Fibroblast of the aortic adventitia (primary cell): ENCODE results near the gene FNTB. TPM values are rescaled to one million over a fixed set of nuclear protein-coding genes. Genes with fewer than 3 reads are reported as not detected.

Experiments
- DNase-seq: peaks from one replicate; pipeline ENCODE4 v3.0.0-alpha.2; 2010; ENCODE audit warnings: low read depth
- H3K4me3 ChIP-seq: 2 replicates; pipeline ENCODE4 v1.5.1; 2011; ENCODE audit warnings: low read depth, mild to moderate bottlenecking, control low read depth, low read length, moderate library complexity
- total RNA-seq: library from RNA; depleted of rRNA; stranded (reverse); fragments of >200 nt; gene quantifications from 2 replicates; pipeline ENCODE4 v1.2.3, GENCODE V29; 2012; ENCODE audit warnings: low replicate concordance
- TF ChIP-seq, protein P1 (sequence below): IDR thresholded peaks from 2 replicates; pipeline ENCODE4 v1.5.1; 2011; ENCODE audit warnings: mild to moderate bottlenecking, low read length, control low read depth, inconsistent platforms; ENCODE audit not compliant: insufficient read depth

The FNTB gene
- total RNA-seq, 1 donor: 19.3 TPM

DNA sequence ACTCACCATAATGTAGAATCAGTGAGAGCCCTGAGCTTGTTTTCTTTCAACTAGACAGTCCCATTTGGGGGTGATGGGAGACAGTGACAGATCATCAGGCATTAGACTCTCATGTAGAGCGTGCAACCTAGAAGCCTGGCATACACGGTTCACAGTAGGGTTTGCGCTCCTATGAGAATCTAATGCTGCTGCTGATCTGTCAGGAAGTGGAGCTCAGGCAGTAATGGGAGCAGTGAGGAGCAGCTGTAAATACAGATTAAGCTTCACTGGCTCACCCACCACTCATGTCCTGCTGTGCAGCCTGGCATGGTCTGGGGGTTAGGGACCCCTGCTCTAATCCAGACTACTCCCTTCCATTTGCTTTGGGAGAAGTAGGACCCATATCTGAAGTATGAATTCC is 55.6 kb downstream of the FNTB start:
- TF ChIP-seq, protein P1, sequence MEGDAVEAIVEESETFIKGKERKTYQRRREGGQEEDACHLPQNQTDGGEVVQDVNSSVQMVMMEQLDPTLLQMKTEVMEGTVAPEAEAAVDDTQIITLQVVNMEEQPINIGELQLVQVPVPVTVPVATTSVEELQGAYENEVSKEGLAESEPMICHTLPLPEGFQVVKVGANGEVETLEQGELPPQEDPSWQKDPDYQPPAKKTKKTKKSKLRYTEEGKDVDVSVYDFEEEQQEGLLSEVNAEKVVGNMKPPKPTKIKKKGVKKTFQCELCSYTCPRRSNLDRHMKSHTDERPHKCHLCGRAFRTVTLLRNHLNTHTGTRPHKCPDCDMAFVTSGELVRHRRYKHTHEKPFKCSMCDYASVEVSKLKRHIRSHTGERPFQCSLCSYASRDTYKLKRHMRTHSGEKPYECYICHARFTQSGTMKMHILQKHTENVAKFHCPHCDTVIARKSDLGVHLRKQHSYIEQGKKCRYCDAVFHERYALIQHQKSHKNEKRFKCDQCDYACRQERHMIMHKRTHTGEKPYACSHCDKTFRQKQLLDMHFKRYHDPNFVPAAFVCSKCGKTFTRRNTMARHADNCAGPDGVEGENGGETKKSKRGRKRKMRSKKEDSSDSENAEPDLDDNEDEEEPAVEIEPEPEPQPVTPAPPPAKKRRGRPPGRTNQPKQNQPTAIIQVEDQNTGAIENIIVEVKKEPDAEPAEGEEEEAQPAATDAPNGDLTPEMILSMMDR: no peak
- H3K4me3 ChIP-seq: no peak overlapping the region
- DNase-seq: no peak

DNA sequence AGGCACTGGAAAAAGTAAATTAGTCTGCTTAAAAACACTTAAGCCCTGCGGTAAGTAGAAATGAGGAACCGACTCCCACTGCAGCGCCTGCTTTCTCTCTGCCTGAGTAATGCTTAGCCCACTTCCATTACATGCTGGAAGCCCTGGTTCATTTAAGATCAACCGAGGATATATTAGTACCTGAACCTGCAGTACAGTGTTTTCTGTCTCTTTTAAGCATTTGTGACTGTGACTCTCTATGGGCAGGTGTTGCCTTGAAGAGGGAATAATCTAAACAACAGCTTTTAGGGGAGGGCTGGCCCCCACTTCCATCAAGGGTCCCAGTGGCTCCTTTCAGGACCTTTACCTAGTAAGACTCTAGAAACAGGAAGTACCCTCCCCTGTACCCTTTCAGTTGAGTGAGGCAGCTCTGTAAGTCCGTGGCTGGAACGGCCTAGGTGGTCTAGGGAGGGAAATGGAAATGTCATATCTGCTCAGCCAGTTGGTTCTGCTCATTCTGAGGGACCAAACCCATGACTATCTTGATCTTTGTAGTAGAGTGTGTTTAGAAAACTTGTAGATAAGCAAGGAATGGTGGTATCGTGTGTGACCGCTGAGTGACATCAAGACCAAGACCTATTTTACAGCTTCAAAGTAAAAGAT is 56.2 kb downstream of the FNTB start:
- no peak overlapping the region for H3K4me3 ChIP-seq
- TF ChIP-seq, protein P1: no peak
- no peak for DNase-seq

DNA sequence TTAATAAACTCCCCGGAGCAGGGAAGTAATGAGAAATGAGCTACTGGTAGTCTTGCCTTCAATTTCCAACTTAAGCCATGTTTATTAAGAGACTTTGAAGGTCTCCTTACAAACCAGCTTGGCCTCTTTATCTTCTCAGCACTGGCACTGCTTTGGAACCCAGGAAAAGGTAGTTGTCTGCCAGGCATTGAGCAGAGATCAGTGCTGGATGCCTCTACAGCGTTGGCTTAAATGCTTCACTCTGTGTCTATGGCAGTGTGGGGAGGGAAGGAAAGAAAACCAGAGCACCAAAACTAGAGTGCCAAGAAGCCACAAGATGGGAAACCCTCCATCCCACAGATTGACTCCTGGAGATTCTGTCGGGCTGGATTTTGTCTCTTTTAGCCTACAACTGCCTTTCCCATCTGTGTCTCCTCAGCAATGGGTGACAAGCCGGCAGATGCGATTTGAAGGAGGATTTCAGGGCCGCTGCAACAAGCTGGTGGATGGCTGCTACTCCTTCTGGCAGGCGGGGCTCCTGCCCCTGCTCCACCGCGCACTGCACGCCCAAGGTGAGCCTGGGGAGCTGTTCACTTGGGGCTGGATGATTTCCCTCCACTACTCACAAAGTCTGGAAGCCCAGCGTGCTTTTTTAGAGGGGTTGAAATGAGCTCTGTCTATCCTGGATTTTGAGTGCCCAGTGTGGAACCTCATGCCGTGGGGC is 57.3 kb downstream of the FNTB start:
- TF ChIP-seq, protein P1: no peak
- no peak for DNase-seq

DNA sequence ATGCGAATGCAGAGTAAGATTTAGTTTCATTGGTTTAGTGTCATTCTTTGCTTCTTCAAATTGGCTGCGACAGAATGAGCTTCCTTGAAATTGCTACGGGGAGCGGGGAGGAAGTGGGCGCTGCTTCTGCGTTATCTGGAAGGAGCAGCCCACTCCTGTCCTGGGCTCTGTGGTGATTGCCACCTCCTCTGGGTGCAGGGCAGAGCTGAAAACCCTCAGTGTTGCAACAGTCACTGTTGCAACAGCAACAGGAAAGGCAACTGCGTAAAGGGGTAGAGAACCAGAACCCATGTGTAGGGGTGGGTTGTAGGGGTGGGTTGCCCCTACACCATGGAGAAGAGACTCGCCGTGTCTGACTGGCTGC is 57.9 kb downstream of the FNTB start:
- TF ChIP-seq, protein P1: no peak

More for the DNA sequence above, 57.3 kb downstream of the FNTB start:
- no peak overlapping the region for H3K4me3 ChIP-seq

DNA sequence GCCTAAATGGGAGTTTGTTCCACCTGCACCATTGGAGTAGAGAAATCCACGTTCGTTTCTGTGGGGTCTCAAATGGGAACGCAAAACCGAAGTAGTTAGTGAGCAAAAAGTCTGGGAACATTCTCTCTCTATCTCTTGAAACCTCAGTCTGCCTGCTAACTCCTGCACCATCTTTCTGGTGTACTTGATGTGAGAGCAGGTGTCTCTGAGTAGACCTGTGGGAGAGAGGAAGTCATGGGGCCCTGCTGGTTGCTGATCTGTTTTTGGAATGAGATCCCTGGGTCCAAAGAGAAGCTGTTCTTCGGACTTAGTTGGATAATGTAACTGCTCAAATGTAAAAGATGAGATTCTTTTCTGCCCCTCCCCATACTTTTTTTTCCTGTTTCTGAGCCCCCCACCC is 58.3 kb downstream of the FNTB start:
- H3K4me3 ChIP-seq: no peak overlapping the region
- TF ChIP-seq, protein P1: no peak
- no peak for DNase-seq

More for the DNA sequence above, 57.9 kb downstream of the FNTB start:
- no peak for DNase-seq
- no peak overlapping the region for H3K4me3 ChIP-seq

DNA sequence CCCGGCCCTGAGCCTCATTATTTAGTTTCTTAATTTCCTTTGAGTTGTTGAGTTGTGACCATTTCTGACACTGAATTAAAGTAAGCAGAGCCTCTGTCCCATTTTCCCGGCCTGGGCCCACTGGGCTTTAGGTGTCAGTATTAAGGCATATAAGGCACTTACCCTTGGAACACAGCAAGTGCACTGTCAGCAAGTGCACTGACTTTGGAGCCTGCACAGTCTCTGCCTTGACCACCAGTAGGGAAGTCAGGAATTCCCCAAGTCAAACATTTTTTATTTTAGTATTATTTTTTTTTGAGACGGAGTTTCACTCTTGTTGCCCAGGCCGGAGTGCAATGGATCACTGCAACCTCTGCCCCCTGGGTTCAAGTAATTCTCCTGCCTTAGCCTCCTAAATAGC is 59.0 kb downstream of the FNTB start:
- TF ChIP-seq, protein P1: no peak
- no peak overlapping the region for H3K4me3 ChIP-seq

More for the DNA sequence above, 59.0 kb downstream of the FNTB start:
- no peak for DNase-seq
